ENCODE data around the gene ZMIZ1. TPM values are rescaled to one million over a fixed set of nuclear protein-coding genes. Genes with fewer than 3 reads are reported as not detected.

ZMIZ1 gene
- polyA plus RNA-seq, 3 donors: 3.3 to 64.6 (median 8.9) TPM

GRCh38 chr10:79044846-79045245 lies 23.9 kb upstream of the ZMIZ1 start:
- 83% methylated on average over 4 of the region's 4 CpGs for WGBS (ENCODE audit: insufficient coverage)

DNA sequence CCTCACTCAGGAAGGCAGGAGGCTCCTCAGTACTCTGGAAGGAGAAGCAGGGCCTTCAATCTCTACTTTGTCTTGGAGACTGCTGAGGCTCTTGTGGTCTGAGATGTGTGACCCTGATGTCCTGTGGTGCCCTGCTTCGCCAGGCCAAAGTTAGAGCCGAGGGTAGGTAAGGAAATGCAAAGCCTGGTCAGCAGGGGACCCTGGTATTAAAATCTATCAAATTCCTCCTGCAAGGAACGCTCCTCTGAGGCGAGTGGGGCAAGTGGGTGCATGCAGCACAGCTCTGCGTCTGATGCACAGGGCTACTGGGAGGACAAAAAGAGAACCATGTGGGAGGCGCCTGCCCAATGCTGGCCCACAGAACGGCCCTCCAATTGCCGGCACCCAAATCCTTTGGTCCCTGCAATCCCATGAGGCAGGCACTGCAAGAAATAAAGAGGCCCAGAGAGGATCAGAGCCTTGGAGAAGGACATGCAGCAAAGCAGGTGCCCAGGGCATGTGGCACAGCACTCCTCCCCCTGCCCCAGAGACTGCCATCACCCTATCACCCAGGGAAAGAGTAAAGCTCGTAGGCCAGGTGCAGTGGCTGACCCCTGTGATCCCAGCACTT lies 23.1 kb upstream of the ZMIZ1 start:
- H3K27me3 Mint-ChIP-seq (ENCODE audit: low read depth in 3 of 3): peaks cover 2 to 6% (median 4%) of the 10 kb centered on the region in 3 donors
- H3K4me3 Mint-ChIP-seq: no peak overlapping the region

More at GRCh38 chr10:79044846-79045245, 23.9 kb upstream of the ZMIZ1 start:
- Mint-ChIP-seq H3K36me3 (no peaks in the 10 kb centered on the region), H3K4me1 (peaks cover 32% of the 10 kb centered on the region), H3K27ac (no peak overlapping the region), H3K9me3 (no peaks in the 10 kb centered on the region), H3K27me3 (ENCODE audit: low read depth in 3 of 3) (peaks cover 2 to 4% (median 4%) of the 10 kb centered on the region in 3 donors), H3K4me3 (no peak overlapping the region)
- Histone ChIP-seq H3K79me2 (ENCODE audit: insufficient read depth, low read length) (no peaks in the 10 kb centered on the region), H2AFZ (ENCODE audit: insufficient read depth, low read depth, low read length, poor library complexity, severe bottlenecking) (no peak overlapping the region), H3K9me3 (replicated peaks in 1 of 2; ENCODE audit: control insufficient read depth in 1 of 2, insufficient read depth in 1 of 2, low read length in 2 of 2) (no peaks in the 10 kb centered on the region), H3K27ac (ENCODE audit: low read depth in 1 of 2, low read length in 2 of 2) (no peak overlapping the region), H3K4me3 (replicated peaks in 1 of 3; ENCODE audit: low read depth in 2 of 3, low read length in 3 of 3) (no peak overlapping the region), H3K36me3 (replicated peaks in 1 of 2; ENCODE audit: control insufficient read depth in 1 of 2, insufficient read depth in 2 of 2, low read length in 2 of 2) (no peaks in the 10 kb centered on the region), H3K9ac (ENCODE audit: insufficient read depth, low read length, poor library complexity, severe bottlenecking) (no peak overlapping the region), H3K27me3 (ENCODE audit: control insufficient read depth in 2 of 2, insufficient read depth in 2 of 2, low read length in 2 of 2) (no peaks in the 10 kb centered on the region), H3K4me2 (replicated peaks; ENCODE audit: extremely low read depth, low read length, poor library complexity, severe bottlenecking) (no peak overlapping the region), H3K4me1 (ENCODE audit: control insufficient read depth in 1 of 2, insufficient read depth in 2 of 2, low read length in 2 of 2) (peaks cover 32% of the 10 kb centered on the region in 2 donors), H4K20me1 (ENCODE audit: insufficient read depth, low read length) (no peaks in the 10 kb centered on the region)
- TF ChIP-seq CTCF (IDR thresholded peaks at IDR 0.05): no peak
- DNase-seq: no peak
- intact Hi-C loops (cut with micrococcal nuclease): loop anchor here in 1 of 2 donors (5.0 kb wide), 1 partner anchor 38 kb away; no protein-coding TSS in a partner anchor

More for the DNA sequence above, 23.1 kb upstream of the ZMIZ1 start:
- H4K20me1 ChIP-seq (ENCODE audit: insufficient read depth, low read length): no peaks in the 10 kb centered on the region
- H3K27me3 ChIP-seq (ENCODE audit: control insufficient read depth in 2 of 2, insufficient read depth in 2 of 2, low read length in 2 of 2): no peaks in the 10 kb centered on the region
- H3K36me3 Mint-ChIP-seq: no peaks in the 10 kb centered on the region
- no peak overlapping the region for H3K27ac Mint-ChIP-seq
- peaks cover 0 to 2% (median 0%) of the 10 kb centered on the region in 7 donors for H3K9me3 Mint-ChIP-seq
- no peak for TF ChIP-seq CTCF (IDR thresholded peaks at IDR 0.05)
- H3K4me1 ChIP-seq (ENCODE audit: control insufficient read depth in 1 of 2, insufficient read depth in 2 of 2, low read length in 2 of 2): peaks cover 32% of the 10 kb centered on the region in 2 donors
- no peak overlapping the region for H2AFZ ChIP-seq (ENCODE audit: insufficient read depth, low read depth, low read length, poor library complexity, severe bottlenecking)
- no peak for DNase-seq
- intact Hi-C loops (cut with micrococcal nuclease): loop anchor here in 1 of 2 donors (5.0 kb wide), 1 partner anchor 38 kb away; no protein-coding TSS in a partner anchor
- H3K9me3 ChIP-seq (replicated peaks in 1 of 2; ENCODE audit: control insufficient read depth in 1 of 2, insufficient read depth in 1 of 2, low read length in 2 of 2): no peaks in the 10 kb centered on the region
- H3K9ac ChIP-seq (ENCODE audit: insufficient read depth, low read length, poor library complexity, severe bottlenecking): no peak overlapping the region
- H3K4me1 Mint-ChIP-seq: peaks cover 35% of the 10 kb centered on the region
- H3K27ac ChIP-seq (ENCODE audit: low read depth in 1 of 2, low read length in 2 of 2): no peak overlapping the region
- 95% methylated on average over 5 of the region's 9 CpGs for WGBS (ENCODE audit: insufficient coverage)
- H3K79me2 ChIP-seq (ENCODE audit: insufficient read depth, low read length): no peaks in the 10 kb centered on the region
- H3K36me3 ChIP-seq (replicated peaks in 1 of 2; ENCODE audit: control insufficient read depth in 1 of 2, insufficient read depth in 2 of 2, low read length in 2 of 2): no peaks in the 10 kb centered on the region
- no peak overlapping the region for H3K4me2 ChIP-seq (replicated peaks; ENCODE audit: extremely low read depth, low read length, poor library complexity, severe bottlenecking)
- no peak overlapping the region for H3K4me3 ChIP-seq (replicated peaks in 1 of 3; ENCODE audit: low read depth in 2 of 3, low read length in 3 of 3)
